GM23338 (cell line): Measurements from ENCODE around the gene TMEM178B.

ENCODE experiments used
- CREB1 ChIP-seq: fragments of 250-450 bp; sonication (Bioruptor Pico); IDR thresholded peaks from 2 replicates; pipeline ENCODE4 v1.5.0; 2020; ENCODE audit warnings: low read depth, mild to moderate bottlenecking, moderate library complexity
- EZH2 ChIP-seq: fragments of 200-600 bp; sonication (generic); IDR thresholded peaks from one replicate; pipeline ENCODE4 v1.8.0; 2017; ENCODE audit warnings: antibody characterized with exemption, mild to moderate bottlenecking, low read depth; ENCODE audit not compliant: unreplicated experiment
- EZH2phosphoT487 ChIP-seq: fragments of 200-600 bp; sonication (generic); IDR thresholded peaks from one replicate; pipeline ENCODE4 v1.8.1; 2018; ENCODE audit warnings: antibody characterized with exemption; ENCODE audit not compliant: unreplicated experiment
- JUNB ChIP-seq: IDR thresholded peaks from one replicate; pipeline ENCODE4 v1.6.1; 2016; ENCODE audit warnings: antibody characterized with exemption; ENCODE audit not compliant: unreplicated experiment
- NANOG ChIP-seq: IDR thresholded peaks from 2 replicates; pipeline ENCODE4 v1.6.1; 2016; ENCODE audit warnings: antibody characterized with exemption, borderline replicate concordance
- POLR2AphosphoS5 ChIP-seq: IDR thresholded peaks from 2 replicates; pipeline ENCODE4 v1.6.1; 2016; ENCODE audit warnings: antibody characterized with exemption, low read depth
- ZNF114 ChIP-seq: fragments of 250-450 bp; sonication (Bioruptor Pico); IDR thresholded peaks from 2 replicates; pipeline ENCODE4 v1.5.0; 2020; ENCODE audit warnings: mild to moderate bottlenecking, moderate library complexity
- TF ChIP-seq, protein P1 (sequence below), 2 experiments: fragments of 200-600 bp in 1 of 2; sonication (generic) in 1 of 2; conservative IDR thresholded peaks; 2 replicates each; pipeline versions ENCODE4 v1.5.1 to v1.6.1; 2016 to 2017; ENCODE audit warnings: antibody characterized with exemption in 2 of 2, low read depth in 2 of 2, mild to moderate bottlenecking in 2 of 2, moderate library complexity in 1 of 2
- TF ChIP-seq, protein P2 (sequence below): IDR thresholded peaks from one replicate; pipeline ENCODE4 v1.6.1; 2018; ENCODE audit warnings: antibody characterized with exemption; ENCODE audit not compliant: unreplicated experiment
- TF ChIP-seq, protein P3 (sequence below): IDR thresholded peaks from 2 replicates; pipeline ENCODE4 v1.6.1; 2016; ENCODE audit warnings: antibody characterized with exemption
- TF ChIP-seq, protein P4 (sequence below): fragments of 250-450 bp; sonication (Bioruptor Pico); IDR thresholded peaks from 2 replicates; pipeline ENCODE4 v1.5.0; 2020; ENCODE audit warnings: mild to moderate bottlenecking, moderate library complexity

DNA sequence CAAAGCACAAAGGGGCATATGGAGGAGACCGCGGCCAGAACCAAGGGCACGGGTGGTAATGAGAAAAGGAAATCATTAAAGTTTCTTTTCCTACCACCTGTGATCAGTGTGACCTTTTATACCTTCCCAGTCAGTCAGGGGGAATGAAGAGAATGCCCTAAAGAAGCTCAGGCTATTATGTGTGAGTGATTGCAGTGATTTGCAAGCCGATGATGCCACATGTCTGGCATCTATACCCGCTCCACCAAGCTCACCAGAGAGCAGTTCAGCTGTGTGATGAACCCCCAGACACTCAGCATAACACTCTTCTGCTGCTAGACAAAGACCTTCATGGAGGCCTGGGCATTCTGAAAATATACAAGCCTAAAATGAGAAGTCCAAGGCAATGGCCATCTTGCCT, 371.1 kb downstream of the TMEM178B start:
- TF ChIP-seq, protein P1, sequence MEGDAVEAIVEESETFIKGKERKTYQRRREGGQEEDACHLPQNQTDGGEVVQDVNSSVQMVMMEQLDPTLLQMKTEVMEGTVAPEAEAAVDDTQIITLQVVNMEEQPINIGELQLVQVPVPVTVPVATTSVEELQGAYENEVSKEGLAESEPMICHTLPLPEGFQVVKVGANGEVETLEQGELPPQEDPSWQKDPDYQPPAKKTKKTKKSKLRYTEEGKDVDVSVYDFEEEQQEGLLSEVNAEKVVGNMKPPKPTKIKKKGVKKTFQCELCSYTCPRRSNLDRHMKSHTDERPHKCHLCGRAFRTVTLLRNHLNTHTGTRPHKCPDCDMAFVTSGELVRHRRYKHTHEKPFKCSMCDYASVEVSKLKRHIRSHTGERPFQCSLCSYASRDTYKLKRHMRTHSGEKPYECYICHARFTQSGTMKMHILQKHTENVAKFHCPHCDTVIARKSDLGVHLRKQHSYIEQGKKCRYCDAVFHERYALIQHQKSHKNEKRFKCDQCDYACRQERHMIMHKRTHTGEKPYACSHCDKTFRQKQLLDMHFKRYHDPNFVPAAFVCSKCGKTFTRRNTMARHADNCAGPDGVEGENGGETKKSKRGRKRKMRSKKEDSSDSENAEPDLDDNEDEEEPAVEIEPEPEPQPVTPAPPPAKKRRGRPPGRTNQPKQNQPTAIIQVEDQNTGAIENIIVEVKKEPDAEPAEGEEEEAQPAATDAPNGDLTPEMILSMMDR (conservative IDR thresholded peaks at IDR 0.05; ENCODE audit: low read depth in 2 of 2) = no peak
- TF ChIP-seq EZH2 (no peak), POLR2AphosphoS5 (no peak), NANOG (no peak), EZH2phosphoT487 (no peak), CREB1 (no peak), JUNB (no peak), ZNF114 (CRISPR knock-in tag) (no peak)
- TF ChIP-seq, protein P2, sequence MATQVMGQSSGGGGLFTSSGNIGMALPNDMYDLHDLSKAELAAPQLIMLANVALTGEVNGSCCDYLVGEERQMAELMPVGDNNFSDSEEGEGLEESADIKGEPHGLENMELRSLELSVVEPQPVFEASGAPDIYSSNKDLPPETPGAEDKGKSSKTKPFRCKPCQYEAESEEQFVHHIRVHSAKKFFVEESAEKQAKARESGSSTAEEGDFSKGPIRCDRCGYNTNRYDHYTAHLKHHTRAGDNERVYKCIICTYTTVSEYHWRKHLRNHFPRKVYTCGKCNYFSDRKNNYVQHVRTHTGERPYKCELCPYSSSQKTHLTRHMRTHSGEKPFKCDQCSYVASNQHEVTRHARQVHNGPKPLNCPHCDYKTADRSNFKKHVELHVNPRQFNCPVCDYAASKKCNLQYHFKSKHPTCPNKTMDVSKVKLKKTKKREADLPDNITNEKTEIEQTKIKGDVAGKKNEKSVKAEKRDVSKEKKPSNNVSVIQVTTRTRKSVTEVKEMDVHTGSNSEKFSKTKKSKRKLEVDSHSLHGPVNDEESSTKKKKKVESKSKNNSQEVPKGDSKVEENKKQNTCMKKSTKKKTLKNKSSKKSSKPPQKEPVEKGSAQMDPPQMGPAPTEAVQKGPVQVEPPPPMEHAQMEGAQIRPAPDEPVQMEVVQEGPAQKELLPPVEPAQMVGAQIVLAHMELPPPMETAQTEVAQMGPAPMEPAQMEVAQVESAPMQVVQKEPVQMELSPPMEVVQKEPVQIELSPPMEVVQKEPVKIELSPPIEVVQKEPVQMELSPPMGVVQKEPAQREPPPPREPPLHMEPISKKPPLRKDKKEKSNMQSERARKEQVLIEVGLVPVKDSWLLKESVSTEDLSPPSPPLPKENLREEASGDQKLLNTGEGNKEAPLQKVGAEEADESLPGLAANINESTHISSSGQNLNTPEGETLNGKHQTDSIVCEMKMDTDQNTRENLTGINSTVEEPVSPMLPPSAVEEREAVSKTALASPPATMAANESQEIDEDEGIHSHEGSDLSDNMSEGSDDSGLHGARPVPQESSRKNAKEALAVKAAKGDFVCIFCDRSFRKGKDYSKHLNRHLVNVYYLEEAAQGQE = no peak
- TF ChIP-seq, protein P3, sequence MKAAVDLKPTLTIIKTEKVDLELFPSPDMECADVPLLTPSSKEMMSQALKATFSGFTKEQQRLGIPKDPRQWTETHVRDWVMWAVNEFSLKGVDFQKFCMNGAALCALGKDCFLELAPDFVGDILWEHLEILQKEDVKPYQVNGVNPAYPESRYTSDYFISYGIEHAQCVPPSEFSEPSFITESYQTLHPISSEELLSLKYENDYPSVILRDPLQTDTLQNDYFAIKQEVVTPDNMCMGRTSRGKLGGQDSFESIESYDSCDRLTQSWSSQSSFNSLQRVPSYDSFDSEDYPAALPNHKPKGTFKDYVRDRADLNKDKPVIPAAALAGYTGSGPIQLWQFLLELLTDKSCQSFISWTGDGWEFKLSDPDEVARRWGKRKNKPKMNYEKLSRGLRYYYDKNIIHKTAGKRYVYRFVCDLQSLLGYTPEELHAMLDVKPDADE = no peak
- TF ChIP-seq, protein P4, sequence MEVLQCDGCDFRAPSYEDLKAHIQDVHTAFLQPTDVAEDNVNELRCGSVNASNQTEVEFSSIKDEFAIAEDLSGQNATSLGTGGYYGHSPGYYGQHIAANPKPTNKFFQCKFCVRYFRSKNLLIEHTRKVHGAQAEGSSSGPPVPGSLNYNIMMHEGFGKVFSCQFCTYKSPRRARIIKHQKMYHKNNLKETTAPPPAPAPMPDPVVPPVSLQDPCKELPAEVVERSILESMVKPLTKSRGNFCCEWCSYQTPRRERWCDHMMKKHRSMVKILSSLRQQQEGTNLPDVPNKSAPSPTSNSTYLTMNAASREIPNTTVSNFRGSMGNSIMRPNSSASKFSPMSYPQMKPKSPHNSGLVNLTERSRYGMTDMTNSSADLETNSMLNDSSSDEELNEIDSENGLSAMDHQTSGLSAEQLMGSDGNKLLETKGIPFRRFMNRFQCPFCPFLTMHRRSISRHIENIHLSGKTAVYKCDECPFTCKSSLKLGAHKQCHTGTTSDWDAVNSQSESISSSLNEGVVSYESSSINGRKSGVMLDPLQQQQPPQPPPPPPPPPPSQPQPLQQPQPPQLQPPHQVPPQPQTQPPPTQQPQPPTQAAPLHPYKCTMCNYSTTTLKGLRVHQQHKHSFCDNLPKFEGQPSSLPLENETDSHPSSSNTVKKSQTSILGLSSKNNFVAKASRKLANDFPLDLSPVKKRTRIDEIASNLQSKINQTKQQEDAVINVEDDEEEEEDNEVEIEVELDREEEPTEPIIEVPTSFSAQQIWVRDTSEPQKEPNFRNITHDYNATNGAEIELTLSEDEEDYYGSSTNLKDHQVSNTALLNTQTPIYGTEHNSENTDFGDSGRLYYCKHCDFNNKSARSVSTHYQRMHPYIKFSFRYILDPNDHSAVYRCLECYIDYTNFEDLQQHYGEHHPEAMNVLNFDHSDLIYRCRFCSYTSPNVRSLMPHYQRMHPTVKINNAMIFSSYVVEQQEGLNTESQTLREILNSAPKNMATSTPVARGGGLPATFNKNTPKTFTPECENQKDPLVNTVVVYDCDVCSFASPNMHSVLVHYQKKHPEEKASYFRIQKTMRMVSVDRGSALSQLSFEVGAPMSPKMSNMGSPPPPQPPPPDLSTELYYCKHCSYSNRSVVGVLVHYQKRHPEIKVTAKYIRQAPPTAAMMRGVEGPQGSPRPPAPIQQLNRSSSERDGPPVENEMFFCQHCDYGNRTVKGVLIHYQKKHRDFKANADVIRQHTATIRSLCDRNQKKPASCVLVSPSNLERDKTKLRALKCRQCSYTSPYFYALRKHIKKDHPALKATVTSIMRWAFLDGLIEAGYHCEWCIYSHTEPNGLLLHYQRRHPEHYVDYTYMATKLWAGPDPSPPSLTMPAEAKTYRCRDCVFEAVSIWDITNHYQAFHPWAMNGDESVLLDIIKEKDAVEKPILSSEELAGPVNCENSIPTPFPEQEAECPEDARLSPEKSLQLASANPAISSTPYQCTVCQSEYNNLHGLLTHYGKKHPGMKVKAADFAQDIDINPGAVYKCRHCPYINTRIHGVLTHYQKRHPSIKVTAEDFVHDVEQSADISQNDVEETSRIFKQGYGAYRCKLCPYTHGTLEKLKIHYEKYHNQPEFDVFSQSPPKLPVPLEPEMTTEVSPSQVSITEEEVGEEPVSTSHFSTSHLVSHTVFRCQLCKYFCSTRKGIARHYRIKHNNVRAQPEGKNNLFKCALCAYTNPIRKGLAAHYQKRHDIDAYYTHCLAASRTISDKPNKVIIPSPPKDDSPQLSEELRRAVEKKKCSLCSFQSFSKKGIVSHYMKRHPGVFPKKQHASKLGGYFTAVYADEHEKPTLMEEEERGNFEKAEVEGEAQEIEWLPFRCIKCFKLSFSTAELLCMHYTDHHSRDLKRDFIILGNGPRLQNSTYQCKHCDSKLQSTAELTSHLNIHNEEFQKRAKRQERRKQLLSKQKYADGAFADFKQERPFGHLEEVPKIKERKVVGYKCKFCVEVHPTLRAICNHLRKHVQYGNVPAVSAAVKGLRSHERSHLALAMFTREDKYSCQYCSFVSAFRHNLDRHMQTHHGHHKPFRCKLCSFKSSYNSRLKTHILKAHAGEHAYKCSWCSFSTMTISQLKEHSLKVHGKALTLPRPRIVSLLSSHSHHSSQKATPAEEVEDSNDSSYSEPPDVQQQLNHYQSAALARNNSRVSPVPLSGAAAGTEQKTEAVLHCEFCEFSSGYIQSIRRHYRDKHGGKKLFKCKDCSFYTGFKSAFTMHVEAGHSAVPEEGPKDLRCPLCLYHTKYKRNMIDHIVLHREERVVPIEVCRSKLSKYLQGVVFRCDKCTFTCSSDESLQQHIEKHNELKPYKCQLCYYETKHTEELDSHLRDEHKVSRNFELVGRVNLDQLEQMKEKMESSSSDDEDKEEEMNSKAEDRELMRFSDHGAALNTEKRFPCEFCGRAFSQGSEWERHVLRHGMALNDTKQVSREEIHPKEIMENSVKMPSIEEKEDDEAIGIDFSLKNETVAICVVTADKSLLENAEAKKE = no peak
